Endodermal cell (in vitro differentiated cells): ENCODE data around the gene SLC20A1. TPM values are rescaled to one million over a fixed set of nuclear protein-coding genes. Genes with fewer than 3 reads are reported as not detected.

Experiments used
- DNase-seq: peaks from one replicate; pipeline ENCODE4 v3.0.0-alpha.2; 2017
- H3K27ac ChIP-seq: 2 replicates; pipeline ENCODE4 v1.5.1; 2013; ENCODE audit warnings: mild to moderate bottlenecking, low read depth, low read length, moderate library complexity
- H3K27me3 ChIP-seq: 2 replicates; pipeline ENCODE4 v1.6.1; 2013; ENCODE audit warnings: mild to moderate bottlenecking, low read length, moderate library complexity; ENCODE audit not compliant: insufficient read depth, control insufficient read depth, poor library complexity, severe bottlenecking
- H3K36me3 ChIP-seq: 2 replicates; pipeline ENCODE4 v1.7.0; 2013; ENCODE audit warnings: mild to moderate bottlenecking, low read length, moderate library complexity; ENCODE audit not compliant: control insufficient read depth, insufficient read depth
- H3K4me1 ChIP-seq: one replicate; pipeline ENCODE4 v1.7.0; 2013; ENCODE audit warnings: low read length; ENCODE audit not compliant: control insufficient read depth, insufficient read depth
- H3K4me3 ChIP-seq: 2 replicates; pipeline ENCODE4 v1.5.1; 2013; ENCODE audit warnings: mild to moderate bottlenecking, low read length, moderate library complexity
- H3K9ac ChIP-seq: 2 replicates; pipeline ENCODE4 v1.6.1; 2013; ENCODE audit warnings: mild to moderate bottlenecking, low read length, moderate library complexity; ENCODE audit not compliant: poor library complexity, severe bottlenecking; ENCODE audit errors: extremely low read depth
- H3K9me3 ChIP-seq: 2 replicates; pipeline ENCODE4 v1.6.1; 2013; ENCODE audit warnings: mild to moderate bottlenecking, low read length, moderate library complexity; ENCODE audit not compliant: control insufficient read depth
- H3K27ac Mint-ChIP-seq: 2 replicates; pipeline ENCODE4 v1.8.0; 2020; ENCODE audit warnings: mixed read lengths
- H3K27me3 Mint-ChIP-seq: 2 replicates; pipeline ENCODE4 v1.8.0; 2021; ENCODE audit warnings: mild to moderate bottlenecking, mixed read lengths; ENCODE audit not compliant: insufficient read depth
- H3K36me3 Mint-ChIP-seq: 2 replicates; pipeline ENCODE4 v1.8.0; 2020; ENCODE audit warnings: low read depth, mixed read lengths
- H3K4me1 Mint-ChIP-seq: 2 replicates; pipeline ENCODE4 v1.8.0; 2020; ENCODE audit warnings: mixed read lengths
- H3K4me3 Mint-ChIP-seq: 2 replicates; pipeline ENCODE4 v1.8.0; 2020; ENCODE audit warnings: mild to moderate bottlenecking, moderate library complexity, mixed read lengths
- H3K9me3 Mint-ChIP-seq: 2 replicates; pipeline ENCODE4 v1.8.0; 2020; ENCODE audit warnings: mild to moderate bottlenecking, mixed read lengths
- CTCF ChIP-seq: fragments of 200-600 bp; sonication (generic); conservative IDR thresholded peaks from 2 replicates; pipeline ENCODE4 v1.5.0; 2021; ENCODE audit warnings: antibody characterized with exemption, mild to moderate bottlenecking
- WGBS, 2 experiments: methylation state at CpG; one replicate each; pipeline versions ENCODE4 v1.1.5 to v1.1.7; 2013; ENCODE audit warnings: missing lambda C conversion rate in 2 of 2, mixed read lengths in 1 of 2; ENCODE audit not compliant: insufficient coverage in 1 of 2, insufficient read length in 1 of 2; 5-methylcytosine and 5-hydroxymethylcytosine counted together
- total RNA-seq, 2 donors: library from RNA; stranded (reverse); fragmentation: NEBNext Ultra II Directional in 1 of 2; extraction: Animal tissue kit (Norgen Biotek cat#: 25700) in 1 of 2; gene quantifications; 2 replicates in 1 of 2; 3 replicates in 1 of 2; pipeline ENCODE4 v1.2.1, GENCODE V29; 2021

Gene SLC20A1
- total RNA-seq, 2 donors from 2014 or later: 67.3 to 86.7 TPM

- Histone ChIP-seq H3K4me3 (peak overlapping the region; percentile 97), H3K27me3 (no peaks in the 10 kb centered on the region), H3K27ac (no peak overlapping the region), H3K9ac (peak overlapping the region; percentile 57), H3K36me3 (peaks cover 23% of the 10 kb centered on the region), H3K4me1 (peaks cover 17% of the 10 kb centered on the region), H3K9me3 (no peaks in the 10 kb centered on the region)
- H3K4me3 Mint-ChIP-seq: peak overlapping the region; percentile 69
- TF ChIP-seq CTCF: no peak
- WGBS, 2 experiments: 33 to 51% methylated on average over 7 to 11 of the region's 11 CpGs
- peaks cover 40% of the 10 kb centered on the region for H3K4me1 Mint-ChIP-seq
- H3K36me3 Mint-ChIP-seq: peaks cover 25% of the 10 kb centered on the region
- H3K27ac Mint-ChIP-seq: peak overlapping the region; percentile 19
- DNase-seq: peak; percentile 61
- H3K27me3 Mint-ChIP-seq: no peaks in the 10 kb centered on the region
- H3K9me3 Mint-ChIP-seq: no peaks in the 10 kb centered on the region
These were observed 1.4 kb upstream of the SLC20A1 start for GRCh38 chr2:112644155-112644932.

DNA sequence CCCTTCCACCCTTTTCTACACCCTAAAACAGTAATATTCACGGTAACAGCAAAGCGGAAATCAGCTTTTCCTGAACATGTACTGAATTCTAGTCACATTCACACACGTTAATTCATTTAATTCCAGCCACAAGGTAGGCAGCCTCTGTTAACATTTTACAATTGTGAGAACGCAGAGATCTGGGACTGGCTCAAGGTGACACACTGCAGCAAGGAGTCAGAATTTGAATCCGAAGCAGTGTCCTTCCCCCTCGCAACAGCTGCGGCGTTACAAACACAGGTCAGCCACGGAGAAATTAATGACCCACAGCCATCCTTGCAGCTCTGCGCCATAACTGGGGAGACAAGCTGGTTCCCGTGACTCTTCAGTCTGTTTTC lies 818 bp upstream of the SLC20A1 start:
- H3K36me3 ChIP-seq: peaks cover 29% of the 10 kb centered on the region
- TF ChIP-seq CTCF: no peak
- Mint-ChIP-seq H3K27me3 (no peaks in the 10 kb centered on the region), H3K9me3 (no peaks in the 10 kb centered on the region), H3K27ac (peak overlapping the region; percentile 67), H3K36me3 (peaks cover 30% of the 10 kb centered on the region), H3K4me1 (peaks cover 40% of the 10 kb centered on the region), H3K4me3 (peak overlapping the region; percentile 69)
- H3K4me3 ChIP-seq: peak overlapping the region; percentile 97
- no peak for DNase-seq
- no peak overlapping the region for H3K27ac ChIP-seq
- 7 to 13% methylated on average over 9 to 11 of the region's 11 CpGs for WGBS, 2 experiments
- no peaks in the 10 kb centered on the region for H3K9me3 ChIP-seq
- no peaks in the 10 kb centered on the region for H3K27me3 ChIP-seq
- peaks cover 17% of the 10 kb centered on the region for H3K4me1 ChIP-seq
- H3K9ac ChIP-seq: peak overlapping the region; percentile 57

DNA sequence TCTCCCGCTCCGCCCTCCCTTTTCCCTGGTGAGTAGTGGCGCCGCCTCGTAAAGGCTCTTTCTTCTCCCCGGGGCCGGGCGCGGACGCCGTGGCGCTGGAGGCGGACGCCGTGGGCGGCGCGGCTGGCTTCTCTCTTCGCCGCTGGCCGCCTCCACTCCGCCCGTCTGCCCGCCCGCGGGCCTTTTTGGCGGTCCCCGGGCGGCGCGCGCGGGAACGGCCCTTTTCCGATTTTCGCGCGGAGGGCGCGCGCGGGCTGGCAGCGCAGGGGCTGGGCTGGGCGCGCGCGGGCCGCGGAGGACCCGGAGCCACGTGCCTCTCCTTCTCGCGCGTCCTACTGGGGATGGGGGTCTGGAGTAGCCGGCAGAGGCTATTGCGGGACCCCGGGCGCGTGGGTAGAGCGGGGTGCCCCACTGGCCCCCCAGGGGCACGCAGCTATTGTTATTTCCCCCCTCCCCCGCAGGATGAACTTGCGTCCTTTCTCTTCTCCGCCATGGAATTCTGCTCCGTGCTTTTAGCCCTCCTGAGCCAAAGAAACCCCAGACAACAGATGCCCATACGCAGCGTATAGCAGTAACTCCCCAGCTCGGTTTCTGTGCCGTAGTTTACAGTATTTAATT lies 472 bp downstream of the SLC20A1 start:
- 0% methylated on average over 67 of the region's 69 CpGs; no CpG with 5 or more reads in 1 of the 2 experiments for WGBS, 2 experiments
- Histone ChIP-seq H3K4me3 (peak overlapping the region; percentile 97), H3K27me3 (no peaks in the 10 kb centered on the region), H3K27ac (peak overlapping the region; percentile 93), H3K9me3 (no peaks in the 10 kb centered on the region), H3K36me3 (peaks cover 40% of the 10 kb centered on the region), H3K9ac (peak overlapping the region; percentile 83), H3K4me1 (peaks cover 17% of the 10 kb centered on the region)
- Mint-ChIP-seq H3K36me3 (peaks cover 40% of the 10 kb centered on the region), H3K9me3 (no peaks in the 10 kb centered on the region), H3K27ac (peak overlapping the region; percentile 89), H3K4me1 (peaks cover 40% of the 10 kb centered on the region), H3K27me3 (no peaks in the 10 kb centered on the region), H3K4me3 (peak overlapping the region; percentile 69)
- no peak for TF ChIP-seq CTCF
- no peak for DNase-seq
